H9 (cell line): ENCODE data around the gene TMEM54. TPM values are rescaled to one million over a fixed set of nuclear protein-coding genes. Genes with fewer than 3 reads are reported as not detected.

Experiments used
- DNase-seq: peaks from one replicate; pipeline ENCODE4 v3.0.0-alpha.2; 2017
- H2AFZ ChIP-seq: one replicate; pipeline ENCODE4 v1.6.1; 2013; ENCODE audit warnings: mild to moderate bottlenecking, low read length, control low read depth, moderate library complexity
- H2AK5ac ChIP-seq: 2 replicates; pipeline ENCODE4 v1.6.1; 2013; ENCODE audit warnings: low read length, control low read depth, mixed read lengths; ENCODE audit not compliant: insufficient read length
- H2BK120ac ChIP-seq: one replicate; pipeline ENCODE4 v1.6.1; 2013; ENCODE audit warnings: low read depth, mild to moderate bottlenecking, low read length, control low read depth, inconsistent platforms; ENCODE audit not compliant: poor library complexity, severe bottlenecking
- H2BK12ac ChIP-seq: 2 replicates; pipeline ENCODE4 v1.6.1; 2013; ENCODE audit warnings: low read length, control low read depth, mixed read lengths, low read depth; ENCODE audit not compliant: insufficient read length
- H2BK15ac ChIP-seq: 2 replicates; pipeline ENCODE4 v1.6.1; 2013; ENCODE audit warnings: low read depth, low read length, control low read depth
- H2BK20ac ChIP-seq: one replicate; pipeline ENCODE4 v1.6.1; 2013; ENCODE audit warnings: low read depth, mild to moderate bottlenecking, low read length, control low read depth, inconsistent platforms; ENCODE audit not compliant: poor library complexity, severe bottlenecking
- H2BK5ac ChIP-seq: 2 replicates; pipeline ENCODE4 v1.6.1; 2013; ENCODE audit warnings: low read length, control low read depth, mixed read lengths; ENCODE audit not compliant: insufficient read length
- H3K14ac ChIP-seq: 2 replicates; pipeline ENCODE4 v1.6.1; 2013; ENCODE audit warnings: low read length, control low read depth; ENCODE audit not compliant: insufficient read depth
- H3K18ac ChIP-seq: 2 replicates; pipeline ENCODE4 v1.6.1; 2013; ENCODE audit warnings: low read depth, mild to moderate bottlenecking, mixed read lengths, low read length, control low read depth; ENCODE audit not compliant: insufficient read length
- H3K23ac ChIP-seq: 2 replicates; pipeline ENCODE4 v1.6.1; 2013; ENCODE audit warnings: low read length, control low read depth, mixed read lengths, low read depth; ENCODE audit not compliant: insufficient read length
- H3K23me2 ChIP-seq: 2 replicates; pipeline ENCODE4 v1.6.1; 2013; ENCODE audit warnings: low read depth, mild to moderate bottlenecking, mixed read lengths, low read length, control low read depth; ENCODE audit not compliant: insufficient read length, poor library complexity, severe bottlenecking
- H3K27ac ChIP-seq: 2 replicates; pipeline ENCODE4 v1.5.1; 2013; ENCODE audit warnings: low read length, control low read depth, mixed read lengths, low read depth; ENCODE audit not compliant: insufficient read length
- H3K27me3 ChIP-seq: 2 replicates; pipeline ENCODE4 v1.6.1; 2013; ENCODE audit warnings: low read length, control low read depth, inconsistent platforms; ENCODE audit not compliant: insufficient read depth
- H3K4ac ChIP-seq: 2 replicates; pipeline ENCODE4 v1.6.1; 2013; ENCODE audit warnings: low read depth, mild to moderate bottlenecking, control low read depth, inconsistent platforms, low read length, moderate library complexity
- H3K4me1 ChIP-seq: 2 replicates; pipeline ENCODE4 v1.6.1; 2013; ENCODE audit warnings: low read length, control low read depth, inconsistent platforms; ENCODE audit not compliant: insufficient read depth
- H3K4me2 ChIP-seq: 2 replicates; pipeline ENCODE4 v1.6.1; 2013; ENCODE audit warnings: low read length, control low read depth, mixed read lengths; ENCODE audit not compliant: insufficient read length, insufficient read depth
- H3K56ac ChIP-seq: 2 replicates; pipeline ENCODE4 v1.6.1; 2013; ENCODE audit warnings: low read depth, mild to moderate bottlenecking, mixed read lengths, low read length, control low read depth; ENCODE audit not compliant: insufficient read length
- H3K79me1 ChIP-seq: 2 replicates; pipeline ENCODE4 v1.6.1; 2013; ENCODE audit warnings: low read depth, mild to moderate bottlenecking, moderate library complexity, low read length, control low read depth, inconsistent platforms; ENCODE audit not compliant: insufficient read depth, poor library complexity, severe bottlenecking
- H3K79me2 ChIP-seq: 2 replicates; pipeline ENCODE4 v1.6.1; 2013; ENCODE audit warnings: low read length, control low read depth, inconsistent platforms; ENCODE audit not compliant: insufficient read depth
- H3K9ac ChIP-seq: 2 replicates; pipeline ENCODE4 v1.6.1; 2013; ENCODE audit warnings: low read length, control low read depth, mixed read lengths; ENCODE audit not compliant: insufficient read length; ENCODE audit errors: extremely low read depth
- H3K9me3 ChIP-seq: one replicate; pipeline ENCODE4 v1.6.1; 2013; ENCODE audit warnings: low read depth, low read length, inconsistent platforms; ENCODE audit not compliant: control insufficient read depth
- H3T11ph ChIP-seq: one replicate; pipeline ENCODE4 v1.6.1; 2013; ENCODE audit warnings: mild to moderate bottlenecking, low read length, control low read depth, inconsistent platforms
- H4K20me1 ChIP-seq: one replicate; pipeline ENCODE4 v1.6.1; 2013; ENCODE audit not compliant: control insufficient read depth, insufficient read length, insufficient read depth
- H4K5ac ChIP-seq: 2 replicates; pipeline ENCODE4 v1.6.1; 2013; ENCODE audit warnings: low read depth, mild to moderate bottlenecking, mixed read lengths, low read length, control low read depth; ENCODE audit not compliant: insufficient read length
- H4K8ac ChIP-seq: replicated peaks from 2 replicates; pipeline ENCODE4 v1.6.1; 2013; ENCODE audit warnings: low read length, control low read depth, mixed read lengths, low read depth; ENCODE audit not compliant: insufficient read length
- H4K91ac ChIP-seq: 2 replicates; pipeline ENCODE4 v1.6.1; 2013; ENCODE audit warnings: low read depth, mild to moderate bottlenecking, moderate library complexity, mixed read lengths, low read length, control low read depth; ENCODE audit not compliant: insufficient read length
- H3K27ac Mint-ChIP-seq, 3 experiments: 2 replicates in 2 of 3; 3 replicates in 1 of 3; pipeline ENCODE4 v1.8.0; 2020 to 2021; ENCODE audit warnings: mixed read lengths in 3 of 3, mild to moderate bottlenecking in 1 of 3, moderate library complexity in 1 of 3
- H3K27me3 Mint-ChIP-seq: 2 replicates; pipeline ENCODE4 v1.8.0; 2021; ENCODE audit warnings: low read depth, mild to moderate bottlenecking, moderate library complexity, mixed read lengths
- H3K36me3 Mint-ChIP-seq, 3 experiments: 2 replicates in 2 of 3; 3 replicates in 1 of 3; pipeline ENCODE4 v1.8.0; 2020 to 2021; ENCODE audit warnings: low read depth in 3 of 3, mixed read lengths in 3 of 3; ENCODE audit not compliant: insufficient read depth in 1 of 3
- H3K4me1 Mint-ChIP-seq, 2 experiments: 2 replicates each; pipeline ENCODE4 v1.8.0; 2020; ENCODE audit warnings: mixed read lengths in 2 of 2
- H3K4me3 Mint-ChIP-seq, 2 experiments: 2 replicates in 1 of 2; 3 replicates in 1 of 2; pipeline ENCODE4 v1.8.0; 2020 to 2021; ENCODE audit warnings: mild to moderate bottlenecking in 2 of 2, mixed read lengths in 2 of 2, moderate library complexity in 1 of 2
- H3K9me3 Mint-ChIP-seq, 2 experiments: 2 replicates in 1 of 2; 3 replicates in 1 of 2; pipeline ENCODE4 v1.8.0; 2020; ENCODE audit warnings: mild to moderate bottlenecking in 2 of 2, mixed read lengths in 2 of 2, moderate library complexity in 1 of 2
- CTCF ChIP-seq: fragments of 200-600 bp; sonication (generic); conservative IDR thresholded peaks from 3 replicates; pipeline ENCODE4 v1.8.0; 2021; ENCODE audit warnings: antibody characterized with exemption, mild to moderate bottlenecking
- WGBS: extraction: QIAGEN DNeasy Blood & Tissue Kit; methylation state at CpG from one replicate; pipeline ENCODE4 v1.1.7; 2013; ENCODE audit warnings: missing lambda C conversion rate, low lambda C conversion rate, mixed read lengths; ENCODE audit not compliant: insufficient read length; ENCODE audit errors: extremely low coverage; 5-methylcytosine and 5-hydroxymethylcytosine counted together
- total RNA-seq: library from RNA; stranded (reverse); gene quantifications from 2 replicates; pipeline ENCODE4 v1.2.1, GENCODE V29; 2021

Gene TMEM54
- total RNA-seq, 1 experiment from 2014 or later: 17.2 TPM

GRCh38 chr1:32939655-32940371 is 38.6 kb upstream of the TMEM54 start:
- Histone ChIP-seq H4K8ac (no peak overlapping the region), H3K14ac (no peak overlapping the region), H2BK20ac (no peak overlapping the region), H3K18ac (no peak overlapping the region), H2BK15ac (no peak overlapping the region), H2AK5ac (no peak overlapping the region), H3K79me1 (no peaks in the 10 kb centered on the region), H3K4ac (no peak overlapping the region), H3K79me2 (no peaks in the 10 kb centered on the region), H2BK12ac (no peak overlapping the region), H2AFZ (no peak overlapping the region), H2BK5ac (no peak overlapping the region), H2BK120ac (no peak overlapping the region), H3K9me3 (no peaks in the 10 kb centered on the region), H4K20me1 (no peaks in the 10 kb centered on the region), H3T11ph (no peak overlapping the region), H4K91ac (no peak overlapping the region), H3K56ac (no peak overlapping the region), H3K4me1 (no peaks in the 10 kb centered on the region), H3K27ac (no peak overlapping the region), H3K27me3 (no peaks in the 10 kb centered on the region), H3K4me2 (no peak overlapping the region), H3K23me2 (no peaks in the 10 kb centered on the region), H3K9ac (no peak overlapping the region), H3K23ac (no peak overlapping the region), H4K5ac (no peak overlapping the region)
- Mint-ChIP-seq H3K4me1 (no peaks in the 10 kb centered on the region), H3K36me3 (peaks cover 12 to 52% (median 43%) of the 10 kb centered on the region in 3 experiments; a peak in 6 of 7 replicates), H3K4me3 (no peak overlapping the region), H3K9me3 (no peaks in the 10 kb centered on the region), H3K27me3 (no peaks in the 10 kb centered on the region), H3K27ac (no peak overlapping the region; a peak in 2 of 7 replicates)
- DNase-seq: no peak
- no peak for TF ChIP-seq CTCF
- WGBS: no CpG with 5 or more reads among the region's 4 CpGs
